IPS-18a (cell line): ENCODE data around the gene CCDC197.

Source experiments
- H3K27ac ChIP-seq: one replicate; pipeline ENCODE4 v1.5.1; 2013; ENCODE audit warnings: low read length
- H3K27me3 ChIP-seq: one replicate; pipeline ENCODE4 v1.6.1; 2013; ENCODE audit warnings: mild to moderate bottlenecking, low read length; ENCODE audit not compliant: control insufficient read depth, insufficient read depth
- H3K36me3 ChIP-seq: one replicate; pipeline ENCODE4 v1.6.1; 2013; ENCODE audit warnings: low read depth, low read length; ENCODE audit not compliant: control insufficient read depth
- H3K4me1 ChIP-seq: one replicate; pipeline ENCODE4 v1.6.1; 2013; ENCODE audit warnings: low read depth, low read length; ENCODE audit not compliant: control insufficient read depth
- H3K4me3 ChIP-seq: one replicate; pipeline ENCODE4 v1.5.1; 2013; ENCODE audit warnings: low read length
- H3K9ac ChIP-seq: one replicate; pipeline ENCODE4 v1.6.1; 2013; ENCODE audit warnings: mild to moderate bottlenecking, low read length, moderate library complexity
- H3K9me3 ChIP-seq: one replicate; pipeline ENCODE4 v1.6.1; 2013; ENCODE audit warnings: low read depth, low read length; ENCODE audit not compliant: control insufficient read depth

Gene CCDC197

DNA sequence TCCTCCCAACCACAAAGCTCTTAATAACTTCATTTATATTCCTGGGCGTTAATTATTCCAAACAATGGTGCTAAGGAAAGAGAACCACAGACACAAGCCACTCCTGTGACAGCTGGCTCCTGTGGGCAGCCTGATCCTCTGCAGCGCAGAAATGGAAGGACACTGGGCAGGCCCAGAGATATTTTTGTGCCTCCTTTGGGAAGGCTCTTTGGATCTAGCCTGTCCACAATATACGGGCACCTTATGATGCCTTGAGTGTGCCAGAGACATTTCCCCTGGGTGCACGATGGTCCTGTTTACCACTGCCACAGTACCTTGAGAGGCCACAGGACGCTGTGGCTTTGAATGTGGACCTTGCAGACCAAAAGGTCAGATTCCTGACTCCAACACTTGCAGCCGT lies 22.8 kb upstream of the CCDC197 start:
- no peak overlapping the region for H3K27ac ChIP-seq
- no peaks in the 10 kb centered on the region for H3K4me1 ChIP-seq
- no peaks in the 10 kb centered on the region for H3K27me3 ChIP-seq
- H3K4me3 ChIP-seq, result no peak overlapping the region
- no peaks in the 10 kb centered on the region for H3K36me3 ChIP-seq
- H3K9ac ChIP-seq, result no peak overlapping the region
- no peaks in the 10 kb centered on the region for H3K9me3 ChIP-seq

GRCh38 chr14:93974833-93975232 lies 22.3 kb upstream of the CCDC197 start:
- Histone ChIP-seq H3K27me3 (no peaks in the 10 kb centered on the region), H3K4me1 (no peaks in the 10 kb centered on the region), H3K27ac (no peak overlapping the region), H3K4me3 (no peak overlapping the region), H3K9ac (no peak overlapping the region), H3K36me3 (no peaks in the 10 kb centered on the region), H3K9me3 (no peaks in the 10 kb centered on the region)

- Histone ChIP-seq H3K36me3 (no peaks in the 10 kb centered on the region), H3K9ac (no peak overlapping the region), H3K9me3 (no peaks in the 10 kb centered on the region), H3K27me3 (no peaks in the 10 kb centered on the region), H3K27ac (no peak overlapping the region), H3K4me1 (no peaks in the 10 kb centered on the region), H3K4me3 (no peak overlapping the region)
Observed at GRCh38 chr14:93975791-93976476, 21.2 kb upstream of the CCDC197 start.

DNA sequence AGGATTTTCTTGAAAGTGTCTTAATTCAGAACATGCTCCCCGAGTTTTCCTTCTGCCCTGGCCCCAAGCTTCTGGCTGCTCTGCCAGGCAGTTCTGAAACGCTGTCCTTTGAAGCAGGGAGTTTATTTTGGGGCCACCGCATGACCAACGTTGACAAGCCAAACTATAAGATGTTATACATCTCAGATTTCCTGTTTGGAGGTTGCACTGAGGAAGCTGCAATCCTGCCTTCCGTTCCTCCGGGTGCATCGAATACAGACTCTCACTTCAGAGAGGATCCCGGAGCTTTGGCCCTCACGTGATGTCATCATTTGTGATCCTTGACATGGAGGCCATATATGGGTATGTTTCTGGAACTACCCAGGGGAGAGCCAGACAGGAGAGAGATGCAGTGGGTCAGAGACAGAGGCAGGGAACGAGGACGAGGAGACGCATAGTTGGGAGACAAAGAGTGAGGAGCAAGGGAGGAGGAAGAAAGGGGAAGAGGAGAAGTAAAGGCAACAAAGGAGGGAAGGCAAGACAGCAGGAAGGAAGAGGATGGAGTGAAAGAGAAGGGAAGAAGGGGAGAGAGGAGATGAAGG lies 20.5 kb upstream of the CCDC197 start, which contains the start of gene ASB2:
Gene ASB2, minus strand, starts transcription at position 94 of the 581 bp plus-strand sequence. CDS start 12,031 bp downstream, outside the sequence.
- H3K9ac ChIP-seq, result no peak within 1 kb of the TSS
- H3K4me1 ChIP-seq, result no peaks in the 10 kb centered on the region
- no peaks in the 10 kb centered on the region for H3K9me3 ChIP-seq
- no peaks in the 10 kb centered on the region for H3K36me3 ChIP-seq
- no peak within 1 kb of the TSS for H3K4me3 ChIP-seq
- H3K27me3 ChIP-seq, result no peaks in the 10 kb centered on the region
- no peak within 1 kb of the TSS for H3K27ac ChIP-seq

- Histone ChIP-seq H3K4me3 (no peak overlapping the region), H3K9me3 (no peaks in the 10 kb centered on the region), H3K36me3 (no peaks in the 10 kb centered on the region), H3K9ac (no peak overlapping the region), H3K4me1 (no peaks in the 10 kb centered on the region), H3K27me3 (no peaks in the 10 kb centered on the region), H3K27ac (no peak overlapping the region)
Observed at GRCh38 chr14:93977171-93977570, 19.9 kb upstream of the CCDC197 start.

GRCh38 chr14:93977790-93978581 lies 19.1 kb upstream of the CCDC197 start:
- Histone ChIP-seq H3K9ac (no peak overlapping the region), H3K36me3 (no peaks in the 10 kb centered on the region), H3K4me1 (no peaks in the 10 kb centered on the region), H3K27ac (no peak overlapping the region), H3K4me3 (no peak overlapping the region), H3K9me3 (no peaks in the 10 kb centered on the region), H3K27me3 (no peaks in the 10 kb centered on the region)

DNA sequence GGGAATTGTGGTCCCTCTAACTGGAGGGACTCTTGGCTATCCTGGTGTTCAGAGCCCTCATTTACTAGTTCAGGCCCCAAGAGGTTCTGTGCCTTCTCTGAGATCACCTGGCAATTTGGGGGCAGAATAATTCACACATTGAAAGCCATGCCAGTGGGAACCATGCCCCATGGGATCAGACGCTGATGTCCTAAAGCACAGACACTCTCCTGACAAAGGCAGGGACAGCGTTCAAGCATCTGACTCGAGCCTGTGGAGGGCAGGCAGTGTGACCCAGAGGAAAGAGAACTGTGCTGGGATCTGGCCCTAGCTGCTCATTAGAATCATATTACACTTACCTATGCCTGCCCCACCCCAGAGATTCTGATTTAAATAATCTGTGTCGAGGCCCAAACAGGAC lies 18.4 kb upstream of the CCDC197 start:
- peaks cover under 1% of the 10 kb centered on the region for H3K4me1 ChIP-seq
- no peaks in the 10 kb centered on the region for H3K9me3 ChIP-seq
- H3K9ac ChIP-seq, result no peak overlapping the region
- H3K27me3 ChIP-seq, result no peaks in the 10 kb centered on the region
- H3K4me3 ChIP-seq, result no peak overlapping the region
- H3K36me3 ChIP-seq, result no peaks in the 10 kb centered on the region
- no peak overlapping the region for H3K27ac ChIP-seq

DNA sequence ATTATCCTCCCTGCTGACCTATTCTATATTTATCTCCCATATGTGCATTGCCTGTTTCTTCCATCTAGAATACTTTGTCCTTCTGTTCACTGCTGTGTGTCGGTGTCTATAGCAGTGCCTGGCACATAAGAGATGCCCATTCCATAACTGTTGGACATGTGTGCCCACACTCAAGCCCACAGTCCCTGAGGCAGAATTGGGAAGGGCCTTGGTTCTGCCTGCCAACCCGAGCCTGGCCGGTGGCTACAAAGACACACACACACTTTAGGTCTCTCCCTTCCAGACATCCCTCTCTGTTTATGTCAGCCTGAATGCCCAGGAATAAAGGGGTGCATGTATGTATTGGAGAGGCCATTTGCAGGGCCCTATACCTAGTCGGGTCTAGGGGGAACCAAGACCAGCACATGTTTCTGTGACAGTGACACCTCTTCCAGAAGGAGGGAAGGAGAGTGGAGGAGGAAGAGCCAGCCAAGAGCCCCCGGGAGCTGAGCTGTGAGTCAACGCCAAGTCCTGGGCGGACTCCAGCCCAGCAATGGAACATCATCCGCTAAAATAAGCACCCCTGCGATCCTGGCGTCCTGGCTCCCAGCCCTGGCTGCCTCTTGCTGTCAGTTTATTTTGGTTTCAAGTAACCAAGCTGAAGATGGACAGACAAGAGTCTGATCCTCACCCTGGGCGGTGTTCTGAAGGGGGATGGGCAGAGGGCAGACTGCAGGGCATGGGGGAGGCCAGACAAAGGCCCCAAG lies 16.5 kb upstream of the CCDC197 start:
- no peaks in the 10 kb centered on the region for H3K27me3 ChIP-seq
- no peaks in the 10 kb centered on the region for H3K36me3 ChIP-seq
- no peak overlapping the region for H3K9ac ChIP-seq
- no peak overlapping the region for H3K27ac ChIP-seq
- peaks cover 3% of the 10 kb centered on the region for H3K4me1 ChIP-seq
- H3K9me3 ChIP-seq, result no peaks in the 10 kb centered on the region
- no peak overlapping the region for H3K4me3 ChIP-seq

- no peak overlapping the region for H3K27ac ChIP-seq
- H3K4me3 ChIP-seq, result no peak overlapping the region
- no peaks in the 10 kb centered on the region for H3K9me3 ChIP-seq
- peaks cover 3% of the 10 kb centered on the region for H3K4me1 ChIP-seq
- no peaks in the 10 kb centered on the region for H3K36me3 ChIP-seq
- H3K9ac ChIP-seq, result no peak overlapping the region
- H3K27me3 ChIP-seq, result no peaks in the 10 kb centered on the region
Observed at GRCh38 chr14:93981316-93982229, 15.5 kb upstream of the CCDC197 start.

- H3K4me1 ChIP-seq, result peaks cover 3% of the 10 kb centered on the region
- H3K27ac ChIP-seq, result no peak overlapping the region
Observed at GRCh38 chr14:93982230-93983007, 14.7 kb upstream of the CCDC197 start.

More at GRCh38 chr14:93982230-93983007, 14.7 kb upstream of the CCDC197 start:
- Histone ChIP-seq H3K27me3 (no peaks in the 10 kb centered on the region), H3K4me3 (no peak overlapping the region), H3K9ac (no peak overlapping the region), H3K9me3 (no peaks in the 10 kb centered on the region), H3K36me3 (no peaks in the 10 kb centered on the region)
